Spinal cord (tissue), 10 donors: Measurements from ENCODE around the gene AUH. TPM values are rescaled to one million over a fixed set of nuclear protein-coding genes. Genes with fewer than 3 reads are reported as not detected.

ENCODE experiments used
- DNase-seq, 6 donors: peaks; one replicate each; pipeline versions ENCODE4 v3.0.0 to v3.0.0-alpha.2; 2013 to 2015; ENCODE audit warnings: low spot score in 6 of 6, low read depth in 4 of 6
- H3K27ac ChIP-seq: one replicate; pipeline ENCODE4 v1.5.1; 2013; ENCODE audit warnings: low read depth, low read length, control low read depth
- H3K27me3 ChIP-seq: one replicate; pipeline ENCODE4 v1.6.1; 2013; ENCODE audit warnings: low read length; ENCODE audit not compliant: control insufficient read depth, insufficient read depth
- H3K36me3 ChIP-seq: one replicate; pipeline ENCODE4 v1.6.1; 2013; ENCODE audit warnings: low read length; ENCODE audit not compliant: control insufficient read depth, insufficient read depth
- H3K4me1 ChIP-seq: one replicate; pipeline ENCODE4 v1.6.1; 2013; ENCODE audit warnings: low read length; ENCODE audit not compliant: control insufficient read depth, insufficient read depth
- H3K4me3 ChIP-seq: one replicate; pipeline ENCODE4 v1.5.1; 2013; ENCODE audit warnings: low read depth, low read length, control low read depth
- H3K9me3 ChIP-seq: one replicate; pipeline ENCODE4 v1.6.1; 2013; ENCODE audit warnings: low read length; ENCODE audit not compliant: control insufficient read depth, insufficient read depth
- WGBS: methylation state at CpG from one replicate; pipeline ENCODE4 v1.1.5; 2013; ENCODE audit warnings: missing lambda C conversion rate; ENCODE audit not compliant: insufficient coverage; 5-methylcytosine and 5-hydroxymethylcytosine counted together
- polyA plus RNA-seq, 2 donors: library from polyadenylated mRNA; unstranded; fragments of 120-200 nt; gene quantifications; one replicate each; pipeline ENCODE4 v1.2.1, GENCODE V29; 2013; ENCODE audit not compliant: insufficient read length in 2 of 2
- total RNA-seq, 2 donors: library from RNA; depleted of rRNA in 1 of 2; stranded (reverse); fragments of 120-200 nt in 1 of 2; fragments of >200 nt in 1 of 2; gene quantifications; one replicate each; pipeline versions ENCODE4 v1.2.3 to v1.2.4, GENCODE V29; 2013 to 2014
- donor health status: healthy.

The AUH gene
- total and polyA plus RNA-seq, 4 donors: 19.6 to 34.8 (median 26.5) TPM

DNA sequence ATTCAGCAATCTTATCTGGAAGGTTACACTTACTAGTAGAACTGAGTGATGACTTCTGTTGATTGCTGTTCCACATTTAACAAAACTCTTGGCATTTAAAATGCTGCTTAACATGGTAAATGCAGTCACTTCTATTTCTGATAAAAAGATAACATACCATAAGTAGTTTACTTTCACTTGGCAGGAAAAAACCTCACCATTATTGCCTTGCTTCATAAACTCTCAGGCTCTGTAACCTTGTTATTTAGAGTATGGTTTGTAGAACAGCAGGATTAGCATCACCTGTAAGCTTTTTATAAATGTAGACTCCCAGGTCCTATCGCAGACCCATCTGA lies 55.5 kb downstream of the AUH start:
- H3K4me1 ChIP-seq: no peaks in the 10 kb centered on the region
- peaks cover 1% of the 10 kb centered on the region for H3K9me3 ChIP-seq
- no peak overlapping the region for H3K27ac ChIP-seq
- H3K4me3 ChIP-seq: no peak overlapping the region
- WGBS: 100% methylated on average over 1 of the region's 1 CpG
- no peaks in the 10 kb centered on the region for H3K27me3 ChIP-seq
- no peak for DNase-seq
- no peaks in the 10 kb centered on the region for H3K36me3 ChIP-seq

DNA sequence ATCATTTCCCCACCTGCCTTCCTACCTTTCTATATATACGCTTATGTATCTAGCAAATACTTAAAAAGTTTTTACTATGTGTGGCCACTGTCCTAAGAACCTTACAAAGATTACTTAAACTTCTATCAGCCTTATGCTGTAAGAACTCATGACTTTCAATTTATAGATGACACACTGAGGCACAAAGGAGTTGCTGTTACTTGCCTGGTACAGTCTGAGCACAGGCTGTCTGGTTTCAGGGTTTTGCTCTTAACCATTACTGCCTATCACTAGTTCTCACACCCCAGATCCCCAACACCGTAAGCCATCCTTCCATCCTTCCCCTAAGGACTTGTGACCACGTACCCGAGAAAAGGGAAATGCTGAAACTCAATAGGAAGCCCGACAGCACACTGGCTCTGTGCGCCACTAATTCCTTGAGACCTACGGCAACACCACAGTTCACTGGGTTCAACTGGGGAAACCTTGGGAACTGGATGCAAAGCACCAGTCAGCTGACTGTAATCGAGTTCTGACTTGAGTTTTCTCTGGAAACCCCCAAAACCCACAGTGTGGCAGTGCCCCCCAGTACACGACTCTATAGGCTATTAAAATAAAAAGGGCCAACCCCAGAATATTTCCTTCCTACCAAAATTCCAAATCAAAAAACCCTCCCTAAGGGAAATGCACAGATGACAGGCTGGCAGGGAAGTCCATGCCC lies 56.0 kb downstream of the AUH start:
- Histone ChIP-seq H3K9me3 (peaks cover 1% of the 10 kb centered on the region), H3K4me3 (no peak overlapping the region), H3K36me3 (no peaks in the 10 kb centered on the region), H3K27ac (no peak overlapping the region), H3K4me1 (no peaks in the 10 kb centered on the region), H3K27me3 (no peaks in the 10 kb centered on the region)
- WGBS: 88% methylated on average over 8 of the region's 9 CpGs
- DNase-seq: no peak

DNA sequence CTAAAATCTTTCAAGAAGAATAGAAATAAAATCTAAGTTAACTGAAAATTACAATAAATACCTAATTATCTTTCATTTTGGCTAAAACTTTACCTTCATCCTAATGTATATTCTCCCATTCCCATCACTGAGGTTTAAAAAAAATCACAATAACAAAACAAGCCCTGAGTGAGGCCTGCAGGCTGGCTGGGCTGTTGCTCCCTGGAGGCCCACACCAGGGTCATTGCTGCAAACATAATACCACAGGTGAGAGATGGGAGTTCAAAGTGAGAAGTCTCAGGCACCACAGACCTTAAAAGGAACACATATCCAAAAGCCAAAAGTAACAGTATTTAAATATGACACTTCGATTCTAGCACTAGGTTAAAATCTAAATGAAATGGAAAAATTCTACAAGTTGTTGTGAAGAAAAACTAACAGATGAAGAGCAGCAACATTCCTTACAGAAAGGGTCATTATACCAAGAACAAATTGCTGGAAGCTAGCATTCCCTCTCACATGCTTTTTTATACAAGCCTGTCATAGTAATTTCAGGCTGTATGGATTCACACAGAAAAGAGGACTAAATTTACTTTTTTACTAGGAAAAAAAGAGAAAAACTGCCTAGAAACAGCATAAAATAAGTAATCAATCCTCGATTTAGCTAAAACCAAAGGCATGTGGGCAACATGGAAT lies 57.8 kb downstream of the AUH start:
- no peaks in the 10 kb centered on the region for H3K9me3 ChIP-seq
- H3K4me1 ChIP-seq: peaks cover 2% of the 10 kb centered on the region
- no peak overlapping the region for H3K27ac ChIP-seq
- WGBS: no CpG with 5 or more reads among the region's 2 CpGs
- no peak for DNase-seq
- H3K4me3 ChIP-seq: no peak overlapping the region
- H3K27me3 ChIP-seq: no peaks in the 10 kb centered on the region
- H3K36me3 ChIP-seq: no peaks in the 10 kb centered on the region

DNA sequence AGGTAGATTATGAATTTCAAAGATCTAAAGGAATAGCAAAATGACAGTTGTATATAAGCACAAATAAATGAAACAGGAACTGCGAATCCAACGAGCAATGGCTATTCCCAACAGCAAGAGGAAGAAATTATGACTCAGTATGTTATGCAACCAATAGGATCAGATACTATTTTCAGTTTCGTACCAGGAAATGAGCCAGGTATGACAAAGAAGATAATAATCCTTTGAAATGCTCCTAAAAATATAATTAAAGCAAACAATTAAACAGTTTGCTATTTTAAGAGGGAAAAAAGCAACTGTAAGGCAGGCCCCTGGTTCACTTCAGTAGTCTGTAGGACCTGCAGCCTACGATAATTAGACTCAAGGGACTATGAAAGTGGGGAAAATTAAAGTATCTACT lies 58.9 kb downstream of the AUH start:
- no peak overlapping the region for H3K4me3 ChIP-seq
- H3K9me3 ChIP-seq: no peaks in the 10 kb centered on the region
- H3K27me3 ChIP-seq: no peaks in the 10 kb centered on the region
- WGBS: no CpG with 5 or more reads among the region's 4 CpGs
- no peak overlapping the region for H3K27ac ChIP-seq
- peaks cover 4% of the 10 kb centered on the region for H3K4me1 ChIP-seq
- H3K36me3 ChIP-seq: no peaks in the 10 kb centered on the region
- DNase-seq: no peak

DNA sequence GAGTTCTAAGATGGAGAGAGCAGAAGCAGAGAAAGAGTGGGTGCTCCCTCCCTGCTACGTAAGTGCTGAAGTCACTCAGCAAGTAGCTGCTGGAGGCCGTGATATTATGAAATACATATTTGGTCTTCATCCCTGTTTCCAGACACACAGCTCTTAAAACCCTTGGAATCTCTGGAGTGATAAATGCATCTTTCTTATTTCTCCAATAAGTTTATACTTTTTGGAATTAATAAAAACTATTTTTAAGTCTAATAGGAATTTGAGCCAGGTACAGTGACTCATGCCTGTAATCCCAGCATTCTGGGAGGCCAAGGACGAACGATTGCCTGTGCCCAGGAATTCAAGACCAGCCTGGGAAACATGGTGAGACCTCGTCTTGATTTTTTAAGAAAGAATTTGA lies 60.6 kb downstream of the AUH start:
- Histone ChIP-seq H3K36me3 (no peaks in the 10 kb centered on the region), H3K4me3 (no peak overlapping the region), H3K9me3 (no peaks in the 10 kb centered on the region), H3K27me3 (no peaks in the 10 kb centered on the region), H3K27ac (no peak overlapping the region), H3K4me1 (peaks cover 4% of the 10 kb centered on the region)
- no peak for DNase-seq
- 96% methylated on average over 4 of the region's 5 CpGs for WGBS

DNA sequence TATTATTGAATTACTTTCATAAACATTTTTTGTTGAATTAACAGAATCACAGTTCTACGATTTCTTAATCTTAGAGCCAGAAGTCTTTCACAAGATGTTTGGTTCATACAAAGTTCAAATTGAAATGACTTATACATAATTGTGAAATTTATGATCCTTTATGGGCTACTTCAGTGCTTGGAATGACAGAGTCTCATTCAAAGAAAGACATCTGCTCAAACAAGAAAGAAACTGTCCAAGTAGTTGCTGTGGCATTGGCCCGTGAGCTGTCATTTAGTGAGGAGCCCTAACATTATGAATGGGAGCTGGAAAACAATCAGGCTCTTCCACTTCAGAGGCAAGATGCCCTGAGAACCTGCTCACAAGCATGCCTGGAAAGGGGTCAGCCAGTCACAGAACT lies 63.4 kb downstream of the AUH start:
- 60% methylated on average over 1 of the region's 2 CpGs for WGBS
- Histone ChIP-seq H3K27ac (peak overlapping the region; percentile 52), H3K4me1 (peaks cover 4% of the 10 kb centered on the region), H3K4me3 (no peak overlapping the region), H3K9me3 (no peaks in the 10 kb centered on the region), H3K27me3 (no peaks in the 10 kb centered on the region), H3K36me3 (peaks cover 10% of the 10 kb centered on the region)
- peak in 2 of 6 donors; percentile 8 to 35 for DNase-seq

DNA sequence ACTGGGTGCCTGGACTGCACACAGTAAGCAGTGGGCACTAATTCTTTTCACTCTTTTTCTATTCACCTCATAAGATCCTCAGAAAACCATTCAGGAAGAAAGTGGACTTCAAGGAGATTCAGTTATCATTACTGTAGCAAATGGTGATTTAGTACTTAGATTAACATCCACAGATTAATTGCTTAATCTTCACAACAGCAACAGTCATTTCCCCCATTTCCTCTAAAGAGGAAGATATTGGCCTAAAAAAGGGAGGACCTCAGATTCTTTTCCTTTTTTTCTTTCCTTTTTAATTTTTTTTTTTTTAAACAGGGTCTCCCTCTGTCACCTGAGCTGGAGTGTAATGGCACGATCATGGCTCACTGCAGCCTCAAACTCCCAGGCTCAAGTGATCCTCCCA lies 64.4 kb downstream of the AUH start:
- Histone ChIP-seq H3K4me1 (peaks cover 4% of the 10 kb centered on the region), H3K27ac (no peak overlapping the region), H3K36me3 (peaks cover 10% of the 10 kb centered on the region), H3K27me3 (no peaks in the 10 kb centered on the region), H3K4me3 (no peak overlapping the region), H3K9me3 (no peaks in the 10 kb centered on the region)
- 100% methylated on average over 1 of the region's 1 CpG for WGBS
- no peak for DNase-seq

DNA sequence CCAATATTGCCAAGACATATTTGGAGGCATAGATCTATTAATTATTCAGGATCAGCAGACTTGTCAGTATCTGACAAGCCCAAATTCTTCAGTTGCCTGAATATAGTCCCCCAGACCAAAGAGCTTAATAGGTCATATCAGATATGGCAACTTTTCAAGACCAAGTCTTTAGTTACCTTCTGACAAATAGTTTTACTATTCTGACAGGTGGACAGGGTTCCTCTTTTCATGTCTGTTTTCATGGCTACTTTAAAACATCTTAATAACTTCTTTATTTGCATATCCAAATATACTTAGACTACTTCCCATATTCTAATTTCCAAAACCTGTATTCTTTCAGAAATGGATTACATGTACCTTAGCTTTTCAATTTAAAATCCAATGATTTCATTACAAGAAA lies 65.4 kb downstream of the AUH start:
- no peak overlapping the region for H3K27ac ChIP-seq
- DNase-seq: no peak
- H3K36me3 ChIP-seq: peaks cover 10% of the 10 kb centered on the region
- H3K9me3 ChIP-seq: no peaks in the 10 kb centered on the region
- peaks cover 4% of the 10 kb centered on the region for H3K4me1 ChIP-seq
- H3K27me3 ChIP-seq: no peaks in the 10 kb centered on the region
- H3K4me3 ChIP-seq: no peak overlapping the region

DNA sequence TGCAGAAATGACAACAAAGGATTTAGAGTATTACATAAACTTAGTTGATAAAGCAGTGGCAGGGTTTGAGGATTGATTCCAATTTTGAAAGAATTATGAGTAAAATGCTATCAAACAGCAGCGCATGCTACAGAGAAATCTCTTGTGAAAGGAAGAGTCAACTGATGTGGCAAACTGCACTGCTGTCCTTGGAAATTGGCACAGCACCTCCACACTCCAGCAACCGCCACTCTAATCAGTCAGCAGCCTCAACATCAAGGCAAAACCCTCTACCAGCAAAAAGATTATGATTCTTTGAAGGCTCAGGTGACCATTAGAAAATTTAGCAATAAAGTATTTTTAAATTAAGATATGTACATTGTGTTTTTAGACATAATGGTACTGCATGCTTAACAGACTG lies 66.4 kb downstream of the AUH start:
- H3K4me1 ChIP-seq: peaks cover 4% of the 10 kb centered on the region
- 100% methylated on average over 1 of the region's 2 CpGs for WGBS
- H3K27me3 ChIP-seq: no peaks in the 10 kb centered on the region
- no peak overlapping the region for H3K27ac ChIP-seq
- peaks cover 10% of the 10 kb centered on the region for H3K36me3 ChIP-seq
- no peaks in the 10 kb centered on the region for H3K9me3 ChIP-seq
- H3K4me3 ChIP-seq: no peak overlapping the region
- DNase-seq: no peak

DNA sequence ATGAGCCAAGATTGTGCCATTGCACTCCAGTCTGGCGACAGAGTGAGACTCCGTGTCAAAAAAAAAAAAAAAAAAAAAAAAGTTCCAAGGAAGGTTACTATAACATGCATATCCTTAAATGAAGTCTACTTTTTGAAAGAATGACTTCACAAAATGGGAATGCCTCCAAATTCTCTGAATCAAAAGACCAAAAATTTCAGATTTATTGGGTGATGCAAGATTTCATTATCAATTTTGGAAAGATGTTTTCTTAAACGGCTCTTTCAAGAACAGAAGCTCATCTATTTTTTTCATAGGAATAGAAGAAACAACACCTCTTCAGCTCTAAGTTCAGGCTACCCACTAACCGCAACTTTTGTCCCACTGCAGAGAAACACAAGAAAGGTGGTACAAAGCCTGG lies 69.9 kb downstream of the AUH start:
- H3K36me3 ChIP-seq: peaks cover 10% of the 10 kb centered on the region
- H3K4me1 ChIP-seq: no peaks in the 10 kb centered on the region
- 100% methylated on average over 1 of the region's 4 CpGs for WGBS
- DNase-seq: no peak
- H3K4me3 ChIP-seq: no peak overlapping the region
- no peaks in the 10 kb centered on the region for H3K9me3 ChIP-seq
- no peaks in the 10 kb centered on the region for H3K27me3 ChIP-seq
- H3K27ac ChIP-seq: no peak overlapping the region
